HEK293 (cell line): ENCODE measurements around the gene IGFALS.

Source experiments
- CTCF ChIA-PET: fragments of 350-600 bp; formaldehyde crosslinking; extraction: SDS; loops from one replicate; lab custom pipeline; 2021; ENCODE audit warnings: antibody characterized with exemption; lab: Yijun Ruan, JAX
- POLR2A ChIA-PET: fragments of 300-600 bp; formaldehyde crosslinking; extraction: SDS; loops from one replicate; lab custom pipeline; 2020; ENCODE audit warnings: antibody characterized with exemption, inconsistent platforms; lab: Yijun Ruan, JAX
- H3K27ac ChIP-seq: fragments of 200-500 bp; sonication (Bioruptor generic); 2 replicates; pipeline ENCODE4 v1.5.1; 2014; ENCODE audit warnings: low read depth, low read length, control low read depth, inconsistent platforms; ENCODE audit errors: extremely low read depth
- H3K36me3 ChIP-seq, 2 experiments: fragments of 200-500 bp in 1 of 2; sonication (Bioruptor generic) in 1 of 2; 1 replicate in 1 of 2; 2 replicates in 1 of 2; pipeline ENCODE4 v1.5.1; 2014 to 2017; ENCODE audit warnings: inconsistent platforms in 2 of 2, low read length in 2 of 2; ENCODE audit not compliant: control insufficient read depth in 2 of 2, insufficient read depth in 1 of 2
- H3K4me1 ChIP-seq: fragments of 200-500 bp; sonication (Bioruptor generic); 2 replicates; pipeline ENCODE4 v1.5.1; 2014; ENCODE audit warnings: mild to moderate bottlenecking, low read length, inconsistent platforms; ENCODE audit not compliant: control insufficient read depth, insufficient read depth
- H3K4me3 ChIP-seq: 2 replicates; pipeline ENCODE4 v1.5.1; 2011; ENCODE audit warnings: low read depth, mild to moderate bottlenecking, control low read depth, low read length, moderate library complexity
- H3K9me3 ChIP-seq: fragments of 200-500 bp; sonication (Bioruptor generic); 2 replicates; pipeline ENCODE4 v1.5.1; 2014; ENCODE audit warnings: low read depth, low read length, inconsistent platforms; ENCODE audit not compliant: control insufficient read depth, insufficient read depth
- BCL11B ChIP-seq: fragments of 450-650 bp; formaldehyde crosslinking; IDR thresholded peaks from 2 replicates; pipeline ENCODE4 v1.5.1; 2016; ENCODE audit warnings: low read depth, missing biosample characterization, missing genetic modification characterization
- IKZF3 ChIP-seq: fragments of 450-650 bp; IDR thresholded peaks from 2 replicates; pipeline ENCODE4 v1.5.0; 2018; ENCODE audit warnings: missing biosample characterization, mild to moderate bottlenecking, missing genetic modification characterization, moderate library complexity
- OSR2 ChIP-seq: fragments of 450-650 bp; formaldehyde crosslinking; IDR thresholded peaks from 2 replicates; pipeline ENCODE4 v1.5.1; 2016; ENCODE audit warnings: missing biosample characterization, missing genetic modification characterization
- ZBTB17 ChIP-seq: fragments of 450-650 bp; formaldehyde crosslinking; IDR thresholded peaks from 2 replicates; pipeline ENCODE4 v1.5.1; 2016; ENCODE audit warnings: missing biosample characterization, missing genetic modification characterization
- ZFHX2 ChIP-seq: fragments of 450-650 bp; formaldehyde crosslinking; conservative IDR thresholded peaks from 2 replicates; pipeline ENCODE4 v1.5.1; 2016; ENCODE audit warnings: missing biosample characterization, missing genetic modification characterization
- ZNF10 ChIP-seq: fragments of 450-650 bp; formaldehyde crosslinking; IDR thresholded peaks from 2 replicates; pipeline ENCODE4 v1.5.1; 2017; ENCODE audit warnings: missing biosample characterization, missing genetic modification characterization
- ZNF112 ChIP-seq: fragments of 450-650 bp; formaldehyde crosslinking; IDR thresholded peaks from 2 replicates; pipeline ENCODE4 v1.5.0; 2017; ENCODE audit warnings: missing biosample characterization, missing genetic modification characterization
- ZNF19 ChIP-seq: fragments of 450-650 bp; formaldehyde crosslinking; IDR thresholded peaks from 2 replicates; pipeline ENCODE4; 2016; ENCODE audit warnings: missing biosample characterization, missing genetic modification characterization, low read depth
- ZNF2 ChIP-seq: fragments of 450-650 bp; formaldehyde crosslinking; IDR thresholded peaks from 2 replicates; pipeline ENCODE4 v1.5.1; 2016; ENCODE audit warnings: missing biosample characterization, missing genetic modification characterization
- ZNF214 ChIP-seq: fragments of 450-650 bp; formaldehyde crosslinking; IDR thresholded peaks from 2 replicates; pipeline ENCODE4 v1.5.1; 2017; ENCODE audit warnings: missing biosample characterization, mild to moderate bottlenecking, missing genetic modification characterization, borderline replicate concordance
- ZNF549 ChIP-seq: fragments of 450-650 bp; IDR thresholded peaks from 2 replicates; pipeline ENCODE4 v1.5.1; 2018; ENCODE audit warnings: missing biosample characterization, missing genetic modification characterization, mild to moderate bottlenecking, inconsistent platforms, moderate library complexity
- ZNF558 ChIP-seq: fragments of 450-650 bp; formaldehyde crosslinking; IDR thresholded peaks from 2 replicates; pipeline ENCODE4 v1.5.1; 2016; ENCODE audit warnings: missing biosample characterization, missing genetic modification characterization
- ZNF600 ChIP-seq: fragments of 450-650 bp; formaldehyde crosslinking; IDR thresholded peaks from 2 replicates; pipeline ENCODE4 v1.5.1; 2016; ENCODE audit warnings: missing biosample characterization, missing genetic modification characterization
- ZNF843 ChIP-seq: fragments of 450-650 bp; formaldehyde crosslinking; IDR thresholded peaks from 2 replicates; pipeline ENCODE4 v1.5.1; 2016; ENCODE audit warnings: missing biosample characterization, missing genetic modification characterization
- ZXDB ChIP-seq: fragments of 450-650 bp; formaldehyde crosslinking; IDR thresholded peaks from 2 replicates; pipeline ENCODE4 v1.5.1; 2016; ENCODE audit warnings: missing biosample characterization, missing genetic modification characterization
- TF ChIP-seq, protein P1 (sequence below): fragments of 450-650 bp; formaldehyde crosslinking; IDR thresholded peaks from 2 replicates; pipeline ENCODE4 v1.5.1; 2016; ENCODE audit warnings: missing biosample characterization, missing genetic modification characterization
- TF ChIP-seq, protein P2 (sequence below): fragments of 450-650 bp; formaldehyde crosslinking; IDR thresholded peaks from 2 replicates; pipeline ENCODE4 v1.5.1; 2016; ENCODE audit warnings: missing biosample characterization, missing genetic modification characterization
- TF ChIP-seq, protein P3 (sequence below): fragments of 450-650 bp; formaldehyde crosslinking; IDR thresholded peaks from 2 replicates; pipeline ENCODE4 v1.5.1; 2017; ENCODE audit warnings: missing biosample characterization, missing genetic modification characterization
- TF ChIP-seq, protein P4 (sequence below): fragments of 450-650 bp; formaldehyde crosslinking; optimal IDR thresholded peaks from 2 replicates; pipeline ENCODE3; 2016; ENCODE audit warnings: missing biosample characterization, mild to moderate bottlenecking, missing genetic modification characterization
- TF ChIP-seq, protein P5 (sequence below): fragments of 450-650 bp; formaldehyde crosslinking; IDR thresholded peaks from 2 replicates; pipeline ENCODE4 v1.5.1; 2017; ENCODE audit warnings: missing biosample characterization, missing genetic modification characterization

IGFALS gene

DNA sequence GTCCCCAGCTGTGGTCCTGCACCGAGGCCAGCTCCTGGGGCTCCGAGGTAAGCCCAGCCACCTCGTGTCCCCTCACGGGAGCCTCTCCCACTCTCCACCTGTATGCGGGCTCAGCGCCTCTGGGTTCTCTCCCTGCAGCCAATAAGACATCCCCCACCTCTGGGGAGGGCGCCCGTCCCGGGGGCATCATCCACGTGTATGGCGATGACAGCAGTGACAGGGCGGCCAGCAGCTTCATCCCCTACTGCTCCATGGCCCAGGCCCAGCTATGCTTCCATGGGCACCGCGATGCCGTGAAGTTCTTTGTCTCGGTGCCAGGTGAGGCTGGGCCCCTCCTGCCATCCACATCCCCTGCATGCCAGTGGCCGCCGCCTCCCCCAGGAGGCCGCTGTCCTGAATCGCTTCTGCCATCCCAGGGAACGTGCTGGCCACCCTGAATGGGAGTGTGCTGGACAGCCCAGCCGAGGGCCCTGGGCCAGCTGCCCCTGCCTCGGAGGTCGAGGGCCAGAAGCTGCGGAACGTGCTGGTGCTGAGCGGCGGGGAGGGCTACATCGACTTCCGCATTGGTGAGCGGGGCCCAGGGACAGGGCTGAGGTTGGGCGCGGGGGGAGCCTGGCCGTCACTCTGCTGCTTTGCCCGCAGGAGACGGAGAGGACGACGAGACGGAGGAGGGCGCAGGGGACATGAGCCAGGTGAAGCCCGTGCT is 25.3 kb downstream of the IGFALS start (continued):
- TF ChIP-seq, protein P1, sequence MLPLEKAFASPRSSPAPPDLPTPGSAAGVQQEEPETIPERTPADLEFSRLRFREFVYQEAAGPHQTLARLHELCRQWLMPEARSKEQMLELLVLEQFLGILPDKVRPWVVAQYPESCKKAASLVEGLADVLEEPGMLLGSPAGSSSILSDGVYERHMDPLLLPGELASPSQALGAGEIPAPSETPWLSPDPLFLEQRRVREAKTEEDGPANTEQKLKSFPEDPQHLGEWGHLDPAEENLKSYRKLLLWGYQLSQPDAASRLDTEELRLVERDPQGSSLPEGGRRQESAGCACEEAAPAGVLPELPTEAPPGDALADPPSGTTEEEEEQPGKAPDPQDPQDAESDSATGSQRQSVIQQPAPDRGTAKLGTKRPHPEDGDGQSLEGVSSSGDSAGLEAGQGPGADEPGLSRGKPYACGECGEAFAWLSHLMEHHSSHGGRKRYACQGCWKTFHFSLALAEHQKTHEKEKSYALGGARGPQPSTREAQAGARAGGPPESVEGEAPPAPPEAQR (tag by site-specific recombination): no peak
- TF ChIP-seq ZNF600 (tag by site-specific recombination) (0 out of 2 replicates have a peak, but pooled peaks have one; percentile 71), ZNF549 (tag by site-specific recombination) (no peak), IKZF3 (tag by site-specific recombination) (no peak), ZNF19 (no peak)

DNA sequence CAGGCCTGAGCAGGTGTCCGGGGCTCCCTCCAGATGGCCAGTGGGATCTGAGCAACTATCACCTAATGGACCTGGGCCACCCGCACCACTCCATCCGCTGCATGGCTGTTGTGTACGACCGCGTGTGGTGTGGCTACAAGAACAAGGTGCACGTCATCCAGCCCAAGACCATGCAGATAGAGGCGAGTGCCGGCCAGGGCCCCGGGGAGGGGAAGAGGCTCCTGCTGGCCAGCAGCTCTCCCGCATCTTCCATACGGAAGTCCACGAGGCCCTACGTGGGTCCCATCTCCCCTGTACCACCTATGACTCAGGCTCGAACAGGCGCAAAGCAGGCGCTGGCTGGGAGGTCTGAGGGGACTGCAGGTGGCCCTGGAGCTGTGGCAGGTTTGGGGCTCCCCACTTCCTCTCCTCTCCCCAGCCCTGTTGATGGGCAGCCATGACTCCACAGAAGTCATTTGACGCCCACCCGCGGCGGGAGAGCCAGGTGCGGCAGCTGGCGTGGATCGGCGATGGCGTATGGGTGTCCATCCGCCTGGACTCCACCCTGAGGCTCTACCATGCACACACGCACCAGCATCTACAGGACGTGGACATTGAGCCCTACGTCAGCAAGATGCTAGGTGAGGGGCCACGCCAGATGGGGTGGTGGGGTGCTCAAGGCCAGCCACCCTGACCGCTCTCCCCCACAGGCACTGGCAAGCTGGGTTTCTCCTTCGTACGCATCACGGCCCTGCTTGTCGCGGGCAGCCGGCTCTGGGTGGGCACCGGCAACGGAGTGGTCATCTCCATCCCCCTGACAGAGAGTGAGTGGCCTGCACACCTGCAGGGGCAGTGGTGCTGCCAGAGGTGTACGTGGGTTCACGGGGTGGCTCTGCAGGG is 26.1 kb downstream of the IGFALS start:
- H3K27ac ChIP-seq: no peak overlapping the region
- peaks cover 0 to 87% of the 10 kb centered on the region in 2 experiments; a peak in 1 of 3 replicates for H3K36me3 ChIP-seq
- H3K4me3 ChIP-seq: no peak overlapping the region
- no peaks in the 10 kb centered on the region for H3K9me3 ChIP-seq
- H3K4me1 ChIP-seq: peaks cover 3% of the 10 kb centered on the region; the same call in 1 of the 2 replicates
- CTCF ChIA-PET: no interaction called here
- no peak for TF ChIP-seq ZNF843 (tag by site-specific recombination)
- TF ChIP-seq BCL11B: peak; percentile 68; the same call in 1 of the 2 replicates
- TF ChIP-seq, protein P2, sequence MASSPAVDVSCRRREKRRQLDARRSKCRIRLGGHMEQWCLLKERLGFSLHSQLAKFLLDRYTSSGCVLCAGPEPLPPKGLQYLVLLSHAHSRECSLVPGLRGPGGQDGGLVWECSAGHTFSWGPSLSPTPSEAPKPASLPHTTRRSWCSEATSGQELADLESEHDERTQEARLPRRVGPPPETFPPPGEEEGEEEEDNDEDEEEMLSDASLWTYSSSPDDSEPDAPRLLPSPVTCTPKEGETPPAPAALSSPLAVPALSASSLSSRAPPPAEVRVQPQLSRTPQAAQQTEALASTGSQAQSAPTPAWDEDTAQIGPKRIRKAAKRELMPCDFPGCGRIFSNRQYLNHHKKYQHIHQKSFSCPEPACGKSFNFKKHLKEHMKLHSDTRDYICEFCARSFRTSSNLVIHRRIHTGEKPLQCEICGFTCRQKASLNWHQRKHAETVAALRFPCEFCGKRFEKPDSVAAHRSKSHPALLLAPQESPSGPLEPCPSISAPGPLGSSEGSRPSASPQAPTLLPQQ (tag by site-specific recombination): 0 out of 2 replicates have a peak, but pooled peaks have one; percentile 22
- TF ChIP-seq ZXDB (tag by site-specific recombination): no peak
- peak; percentile 42; the same call in 1 of the 2 replicates for TF ChIP-seq ZNF10 (tag by site-specific recombination)
- POLR2A ChIA-PET: interaction anchor here (1.7 to 6.0 kb wide), 2 partner anchors 14 to 61 kb away, joined by 5 to 113 read pairs; partner anchors contain the start of genes MAPK8IP3, NUBP2 and SPSB3

DNA sequence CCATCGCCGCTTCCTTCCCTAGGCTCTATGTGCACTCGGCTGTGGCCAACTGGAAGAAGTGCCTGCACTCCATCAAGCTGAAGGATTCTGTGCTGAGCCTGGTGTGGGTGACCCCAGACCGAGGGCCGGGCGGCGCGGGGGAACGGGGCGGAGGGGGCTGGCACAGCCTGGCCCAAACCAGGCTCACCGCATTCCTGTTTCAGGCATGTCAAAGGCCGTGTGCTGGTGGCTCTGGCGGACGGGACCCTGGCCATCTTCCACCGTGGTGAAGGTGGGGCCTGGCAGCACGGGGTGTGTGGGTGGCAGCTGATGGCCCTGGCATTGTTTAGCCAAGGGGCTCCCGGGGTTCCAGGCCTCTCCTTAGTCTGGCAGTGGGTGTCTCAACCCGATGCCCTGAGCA is 26.8 kb downstream of the IGFALS start:
- ChIA-PET CTCF (no interaction called here), POLR2A (no interaction called here)

DNA sequence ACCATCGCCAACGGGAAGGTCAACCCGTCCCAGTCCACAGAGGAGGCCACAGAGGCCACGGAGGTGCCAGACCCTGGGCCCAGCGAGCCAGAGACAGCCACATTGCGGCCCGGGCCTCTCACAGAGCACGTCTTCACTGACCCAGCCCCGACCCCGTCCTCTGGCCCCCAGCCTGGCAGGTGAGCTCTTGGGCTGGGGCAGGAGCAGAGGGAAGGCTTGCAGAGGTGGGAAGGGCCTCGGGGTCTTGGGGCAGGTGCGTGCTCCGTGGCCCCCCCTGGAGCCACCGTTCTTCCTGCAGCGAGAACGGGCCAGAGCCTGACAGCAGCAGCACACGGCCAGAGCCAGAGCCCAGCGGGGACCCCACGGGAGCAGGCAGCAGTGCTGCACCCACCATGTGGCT is 27.3 kb downstream of the IGFALS start:
- H3K36me3 ChIP-seq: peaks cover 0 to 89% of the 10 kb centered on the region in 2 experiments; a peak in 1 of 3 replicates
- no peak overlapping the region for H3K27ac ChIP-seq
- CTCF ChIA-PET: no interaction called here
- POLR2A ChIA-PET: no interaction called here
- H3K4me3 ChIP-seq: no peak overlapping the region
- TF ChIP-seq OSR2 (tag by site-specific recombination) (no peak), ZNF214 (tag by site-specific recombination) (no peak), ZBTB17 (tag by site-specific recombination) (no peak), ZNF558 (no peak), ZNF2 (tag by site-specific recombination) (no peak)
- TF ChIP-seq, protein P3, sequence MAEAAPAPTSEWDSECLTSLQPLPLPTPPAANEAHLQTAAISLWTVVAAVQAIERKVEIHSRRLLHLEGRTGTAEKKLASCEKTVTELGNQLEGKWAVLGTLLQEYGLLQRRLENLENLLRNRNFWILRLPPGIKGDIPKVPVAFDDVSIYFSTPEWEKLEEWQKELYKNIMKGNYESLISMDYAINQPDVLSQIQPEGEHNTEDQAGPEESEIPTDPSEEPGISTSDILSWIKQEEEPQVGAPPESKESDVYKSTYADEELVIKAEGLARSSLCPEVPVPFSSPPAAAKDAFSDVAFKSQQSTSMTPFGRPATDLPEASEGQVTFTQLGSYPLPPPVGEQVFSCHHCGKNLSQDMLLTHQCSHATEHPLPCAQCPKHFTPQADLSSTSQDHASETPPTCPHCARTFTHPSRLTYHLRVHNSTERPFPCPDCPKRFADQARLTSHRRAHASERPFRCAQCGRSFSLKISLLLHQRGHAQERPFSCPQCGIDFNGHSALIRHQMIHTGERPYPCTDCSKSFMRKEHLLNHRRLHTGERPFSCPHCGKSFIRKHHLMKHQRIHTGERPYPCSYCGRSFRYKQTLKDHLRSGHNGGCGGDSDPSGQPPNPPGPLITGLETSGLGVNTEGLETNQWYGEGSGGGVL (tag by site-specific recombination): no peak
- TF ChIP-seq, protein P4, sequence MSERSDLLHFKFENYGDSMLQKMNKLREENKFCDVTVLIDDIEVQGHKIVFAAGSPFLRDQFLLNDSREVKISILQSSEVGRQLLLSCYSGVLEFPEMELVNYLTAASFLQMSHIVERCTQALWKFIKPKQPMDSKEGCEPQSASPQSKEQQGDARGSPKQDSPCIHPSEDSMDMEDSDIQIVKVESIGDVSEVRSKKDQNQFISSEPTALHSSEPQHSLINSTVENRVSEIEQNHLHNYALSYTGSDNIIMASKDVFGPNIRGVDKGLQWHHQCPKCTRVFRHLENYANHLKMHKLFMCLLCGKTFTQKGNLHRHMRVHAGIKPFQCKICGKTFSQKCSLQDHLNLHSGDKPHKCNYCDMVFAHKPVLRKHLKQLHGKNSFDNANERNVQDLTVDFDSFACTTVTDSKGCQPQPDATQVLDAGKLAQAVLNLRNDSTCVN (tag by site-specific recombination): no peak
- TF ChIP-seq, protein P5, sequence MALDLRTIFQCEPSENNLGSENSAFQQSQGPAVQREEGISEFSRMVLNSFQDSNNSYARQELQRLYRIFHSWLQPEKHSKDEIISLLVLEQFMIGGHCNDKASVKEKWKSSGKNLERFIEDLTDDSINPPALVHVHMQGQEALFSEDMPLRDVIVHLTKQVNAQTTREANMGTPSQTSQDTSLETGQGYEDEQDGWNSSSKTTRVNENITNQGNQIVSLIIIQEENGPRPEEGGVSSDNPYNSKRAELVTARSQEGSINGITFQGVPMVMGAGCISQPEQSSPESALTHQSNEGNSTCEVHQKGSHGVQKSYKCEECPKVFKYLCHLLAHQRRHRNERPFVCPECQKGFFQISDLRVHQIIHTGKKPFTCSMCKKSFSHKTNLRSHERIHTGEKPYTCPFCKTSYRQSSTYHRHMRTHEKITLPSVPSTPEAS: no peak
- peaks cover 3% of the 10 kb centered on the region; the same call in 1 of the 2 replicates for H3K4me1 ChIP-seq
- H3K9me3 ChIP-seq: no peaks in the 10 kb centered on the region

More for the DNA sequence above, 26.8 kb downstream of the IGFALS start:
- H3K4me1 ChIP-seq: peaks cover 3% of the 10 kb centered on the region; the same call in 1 of the 2 replicates
- TF ChIP-seq ZFHX2: peak; percentile 38
- no peak for TF ChIP-seq ZNF112
- no peak overlapping the region for H3K4me3 ChIP-seq
- no peak overlapping the region for H3K27ac ChIP-seq
- H3K36me3 ChIP-seq: peaks cover 0 to 87% of the 10 kb centered on the region in 2 experiments; a peak in 1 of 3 replicates
- no peaks in the 10 kb centered on the region for H3K9me3 ChIP-seq
